Epidermal melanocyte (primary cell): ENCODE data around the gene ZFC3H1.
A peak's percentile ranks its signal among the peaks of the same experiment; 100 is the strongest.

Experiments
- DNase-seq: peaks from one replicate; pipeline ENCODE4 v3.0.0; 2011; ENCODE audit warnings: low spot score; ENCODE audit not compliant: insufficient read length

ZFC3H1 gene

DNA sequence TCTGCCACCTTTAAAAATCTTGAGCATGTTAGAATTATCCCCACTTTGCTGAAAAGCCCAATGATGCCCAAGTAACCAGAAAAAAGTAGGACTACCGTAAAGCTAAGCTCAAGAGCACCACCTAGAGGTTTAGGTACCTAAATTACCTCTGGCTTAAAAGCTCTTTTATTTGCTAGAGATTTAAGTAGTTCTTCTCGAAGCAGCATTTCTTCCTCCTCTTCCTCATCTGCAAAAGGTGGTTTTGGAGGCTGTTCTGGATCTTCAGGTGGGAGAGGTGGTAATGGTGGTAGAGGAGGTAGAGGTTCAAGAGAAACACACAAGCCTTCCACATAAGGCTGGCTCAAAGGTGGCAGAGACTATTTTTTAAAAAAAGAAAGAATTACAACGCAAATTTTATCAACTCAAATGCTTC, 26.9 kb downstream of the ZFC3H1 start:
- peak; percentile 20 for DNase-seq

DNA sequence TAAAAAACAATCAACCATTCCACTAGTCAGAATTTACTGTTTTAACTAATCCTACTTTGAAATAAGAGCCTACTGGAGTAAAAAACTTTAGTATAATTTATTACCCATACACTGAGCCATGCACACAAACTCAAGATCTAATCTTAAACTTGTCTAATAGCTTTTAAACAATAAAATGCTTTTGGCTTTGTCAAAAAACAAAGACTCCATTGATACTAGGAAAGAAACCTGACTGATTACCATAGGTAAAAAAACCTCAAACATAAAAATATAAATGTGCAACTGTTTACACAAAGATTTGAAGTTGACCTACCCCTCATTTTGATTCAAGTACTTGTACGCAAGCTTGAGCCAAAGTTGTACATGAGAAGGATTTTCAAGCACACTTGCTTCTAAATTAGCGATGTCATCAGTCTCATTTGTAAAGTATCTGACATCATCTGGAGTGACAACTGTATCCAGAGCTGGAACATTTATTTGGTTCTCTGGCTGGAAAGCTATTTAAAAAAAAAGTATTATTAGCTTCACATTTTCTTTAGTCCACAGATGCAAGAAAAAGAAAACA, 36.1 kb downstream of the ZFC3H1 start:
- no peak for DNase-seq

- DNase-seq: no peak
Observed at GRCh38 chr12:71626768-71627167, 36.9 kb downstream of the ZFC3H1 start.

GRCh38 chr12:71626098-71626497, 37.5 kb downstream of the ZFC3H1 start:
- DNase-seq: no peak

DNA sequence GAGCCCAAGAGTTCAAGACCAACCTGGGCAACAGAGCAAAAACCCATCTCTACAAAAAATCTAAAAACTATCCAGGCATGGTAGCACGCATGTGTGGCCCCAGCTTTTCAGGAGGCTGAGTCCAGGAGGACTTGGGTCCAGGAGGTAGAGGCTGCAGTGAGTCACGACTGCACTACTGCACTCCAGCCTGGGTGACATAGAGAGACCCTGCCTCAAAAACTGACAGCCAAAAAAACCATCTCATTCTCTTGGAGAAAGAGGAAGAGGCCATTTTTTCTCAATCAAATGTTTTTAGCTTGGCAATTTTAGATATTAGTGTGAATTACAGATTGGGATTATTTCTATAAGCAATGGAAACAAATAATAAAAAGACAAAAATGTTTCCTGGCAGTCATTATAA, 38.2 kb downstream of the ZFC3H1 start:
- DNase-seq: no peak

DNA sequence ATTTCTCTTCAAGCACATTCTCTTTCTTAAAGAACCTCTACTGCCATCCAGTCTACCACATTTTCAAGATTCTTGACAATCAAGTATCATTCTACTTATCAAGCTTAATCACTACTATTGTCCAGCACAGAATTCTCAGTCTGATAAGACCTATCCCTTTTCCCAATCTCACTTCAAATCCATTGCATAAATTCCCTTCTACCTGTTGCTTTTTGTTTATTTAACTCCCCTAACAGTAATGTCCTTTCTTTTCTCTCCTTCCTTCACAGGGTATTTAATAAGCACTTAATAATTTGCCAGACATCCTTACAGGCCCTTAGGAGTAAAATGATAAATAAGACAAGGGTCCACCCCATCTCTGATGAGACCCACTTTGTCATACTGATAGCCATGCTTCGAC, 41.7 kb downstream of the ZFC3H1 start:
- no peak for DNase-seq

GRCh38 chr12:71610031-71610795, 53.4 kb downstream of the ZFC3H1 start:
- no peak for DNase-seq

GRCh38 chr12:71607494-71608330, 55.9 kb downstream of the ZFC3H1 start:
- DNase-seq: no peak

- DNase-seq: no peak
Observed at GRCh38 chr12:71605039-71605438, 58.6 kb downstream of the ZFC3H1 start.

GRCh38 chr12:71602761-71603577, 60.7 kb downstream of the ZFC3H1 start:
- no peak for DNase-seq

DNA sequence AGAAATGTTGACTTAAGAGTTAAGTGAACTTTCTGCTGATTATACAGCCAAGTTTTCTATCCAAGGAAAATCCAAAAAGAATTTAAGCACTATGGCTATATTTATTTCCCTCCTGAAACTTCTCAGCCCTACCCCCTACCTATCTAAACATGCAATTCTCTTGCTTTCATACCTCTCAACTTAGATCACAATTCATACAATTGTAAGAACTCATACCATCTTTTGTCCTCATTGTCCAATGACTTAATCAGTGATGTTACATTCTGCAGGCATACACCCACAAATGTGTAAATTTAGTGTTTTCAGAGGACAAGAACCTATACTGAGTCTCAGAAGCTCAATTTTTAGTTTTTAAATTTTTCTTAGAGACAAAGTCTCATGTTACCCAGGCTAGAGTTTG, 62.1 kb downstream of the ZFC3H1 start:
- no peak for DNase-seq

DNA sequence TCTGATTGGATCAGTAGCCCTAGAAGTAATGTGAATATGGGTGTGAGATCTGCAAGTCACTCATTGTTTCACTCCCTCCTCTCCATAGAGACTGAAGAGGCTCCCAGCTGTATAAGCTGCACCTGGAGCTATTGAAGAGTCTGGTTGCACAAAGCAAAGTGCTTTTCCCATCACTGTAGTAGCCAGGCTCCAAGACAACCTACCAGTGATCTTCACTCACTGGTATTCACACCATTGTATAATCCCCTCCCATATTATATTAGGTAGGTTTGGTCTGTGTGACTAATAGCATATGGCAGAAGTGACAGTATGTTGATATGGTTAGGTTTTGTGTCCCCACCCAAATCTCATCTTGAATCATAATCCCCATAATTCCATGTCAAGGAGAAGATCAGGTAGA, 64.4 kb downstream of the ZFC3H1 start:
- no peak for DNase-seq

- DNase-seq: no peak
Observed at GRCh38 chr12:71594214-71594948, 69.3 kb downstream of the ZFC3H1 start.

DNA sequence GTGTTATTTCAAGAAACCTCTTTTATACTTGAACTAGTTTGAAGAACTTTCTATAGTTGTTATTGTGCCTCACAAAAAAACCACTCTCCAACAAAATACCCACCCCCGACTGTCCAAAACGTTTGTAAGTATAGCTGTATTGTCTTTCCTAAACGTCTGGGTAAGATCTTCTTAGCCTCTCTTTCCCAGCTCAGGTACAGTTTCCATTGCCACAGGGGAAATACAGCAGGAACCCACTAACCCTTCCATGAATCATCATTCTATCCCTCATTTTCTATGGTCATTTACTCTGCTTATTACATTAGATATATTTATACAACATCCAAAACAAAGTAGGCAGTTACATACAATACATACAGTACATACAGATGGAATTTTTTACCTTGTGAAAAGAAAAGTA, 70.8 kb downstream of the ZFC3H1 start:
- no peak for DNase-seq

DNA sequence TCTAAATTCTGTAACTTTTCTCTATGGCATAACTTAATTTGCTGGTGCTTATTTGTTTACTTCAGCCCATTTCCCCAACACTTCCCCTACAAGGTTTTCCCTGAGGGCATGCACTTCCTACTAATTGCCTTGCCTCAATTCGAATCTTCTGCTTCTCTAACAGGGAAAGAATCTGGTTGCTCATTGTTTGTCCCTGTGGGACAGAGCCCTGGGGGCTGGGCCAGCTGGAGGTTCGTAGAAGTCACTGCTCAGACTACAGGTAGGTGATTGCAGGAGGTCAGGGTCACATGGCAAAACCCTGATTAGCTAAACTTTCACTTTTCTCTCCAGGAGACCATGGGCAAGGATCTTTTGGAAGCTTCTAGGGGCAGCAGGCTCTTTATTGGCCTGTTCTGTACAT, 72.0 kb downstream of the ZFC3H1 start:
- DNase-seq: no peak

- DNase-seq: no peak
Observed at GRCh38 chr12:71589478-71589881, 74.2 kb downstream of the ZFC3H1 start.

GRCh38 chr12:71587012-71587411, 76.6 kb downstream of the ZFC3H1 start:
- no peak for DNase-seq

GRCh38 chr12:71585218-71585617, 78.4 kb downstream of the ZFC3H1 start:
- no peak for DNase-seq

- DNase-seq: no peak
Observed at GRCh38 chr12:71584356-71584755, 79.3 kb downstream of the ZFC3H1 start.

DNA sequence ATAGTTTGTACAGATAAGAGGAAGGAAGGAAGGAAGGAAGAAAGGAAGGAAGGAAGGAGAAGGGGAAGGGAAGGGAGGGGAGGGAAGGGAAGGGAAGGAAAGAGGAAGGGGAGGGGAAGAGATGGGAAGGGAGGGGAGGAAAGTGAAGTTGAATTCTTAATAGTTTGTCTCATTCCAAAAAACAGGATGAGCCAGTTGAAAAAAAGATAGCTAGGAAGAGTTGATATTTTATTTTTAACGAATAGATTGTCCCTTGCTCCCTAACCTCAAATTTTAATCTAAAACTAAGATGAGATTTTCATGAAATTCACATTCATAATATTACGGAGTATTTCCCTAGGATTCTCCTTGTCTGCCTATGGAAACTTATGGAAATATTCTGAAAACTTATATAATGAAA, 80.7 kb downstream of the ZFC3H1 start:
- no peak for DNase-seq

DNA sequence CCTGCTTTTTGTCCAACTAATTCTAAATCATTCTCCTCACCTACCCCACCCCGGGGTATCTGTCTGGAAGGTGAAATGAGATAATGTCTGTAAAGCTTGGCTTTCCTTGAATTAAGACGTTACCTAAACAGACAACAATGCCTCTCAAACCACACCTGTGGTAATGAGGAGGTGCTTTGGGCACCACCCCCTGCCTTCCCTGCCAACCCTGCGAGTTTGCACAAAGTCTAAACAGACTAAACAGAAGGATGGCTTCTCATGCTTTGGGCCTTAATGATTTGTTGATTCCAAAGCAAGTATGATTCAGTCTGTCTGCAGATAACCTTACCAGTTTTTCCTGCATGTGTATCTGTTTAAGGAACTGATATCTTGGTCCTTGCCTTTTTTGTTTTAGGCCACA, 82.4 kb downstream of the ZFC3H1 start:
- no peak for DNase-seq
